DMS79 treated with DMSO at 0.1 percent for 48 hours (cell line): Measurements from ENCODE around the gene FLVCR2.
A peak's percentile ranks its signal among the peaks of the same experiment; 100 is the strongest.

Source experiments
- DNase-seq: peaks from one replicate; lab custom pipeline; 2025; lab: John Stamatoyannopoulos, UW

Gene FLVCR2

DNA sequence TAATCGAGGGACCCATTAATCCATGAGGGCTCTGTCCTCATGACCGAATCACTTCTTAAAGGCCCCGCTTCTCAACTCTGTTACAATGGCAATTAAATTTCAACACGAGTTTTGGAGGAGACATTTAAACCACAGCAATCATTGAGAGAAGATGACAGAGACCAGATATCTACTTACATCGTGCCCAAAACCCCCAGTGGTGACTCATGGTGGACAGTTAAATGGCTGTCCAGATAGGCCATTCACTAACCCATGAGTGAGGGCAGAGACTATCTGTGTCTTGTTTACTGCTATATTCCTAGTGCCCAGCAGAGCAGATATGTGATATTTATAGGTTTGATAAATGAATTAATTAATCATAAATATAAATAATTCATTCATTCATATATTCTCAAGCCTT is 20.0 kb upstream of the FLVCR2 start:
- DNase-seq, result no peak

DNA sequence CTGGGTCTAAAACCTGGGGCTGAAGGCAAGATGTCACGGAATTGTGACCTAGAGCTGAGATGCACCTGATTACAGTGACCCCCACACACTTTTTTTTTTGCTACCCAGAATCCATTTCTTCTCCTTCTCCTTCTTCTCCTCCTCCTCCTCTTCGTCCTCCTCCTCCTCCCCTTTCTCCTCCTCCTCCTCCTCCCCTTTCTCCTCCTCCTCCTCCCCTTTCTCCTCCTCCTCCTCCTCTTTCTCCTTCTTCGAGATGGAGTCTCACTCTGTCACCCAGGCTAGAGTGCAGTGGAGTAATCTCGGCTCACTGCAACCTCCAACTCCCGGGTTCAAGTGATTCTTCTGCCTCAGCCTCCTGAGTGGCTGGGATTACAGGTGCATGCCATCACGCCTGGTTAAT is 19.4 kb upstream of the FLVCR2 start:
- no peak for DNase-seq

DNA sequence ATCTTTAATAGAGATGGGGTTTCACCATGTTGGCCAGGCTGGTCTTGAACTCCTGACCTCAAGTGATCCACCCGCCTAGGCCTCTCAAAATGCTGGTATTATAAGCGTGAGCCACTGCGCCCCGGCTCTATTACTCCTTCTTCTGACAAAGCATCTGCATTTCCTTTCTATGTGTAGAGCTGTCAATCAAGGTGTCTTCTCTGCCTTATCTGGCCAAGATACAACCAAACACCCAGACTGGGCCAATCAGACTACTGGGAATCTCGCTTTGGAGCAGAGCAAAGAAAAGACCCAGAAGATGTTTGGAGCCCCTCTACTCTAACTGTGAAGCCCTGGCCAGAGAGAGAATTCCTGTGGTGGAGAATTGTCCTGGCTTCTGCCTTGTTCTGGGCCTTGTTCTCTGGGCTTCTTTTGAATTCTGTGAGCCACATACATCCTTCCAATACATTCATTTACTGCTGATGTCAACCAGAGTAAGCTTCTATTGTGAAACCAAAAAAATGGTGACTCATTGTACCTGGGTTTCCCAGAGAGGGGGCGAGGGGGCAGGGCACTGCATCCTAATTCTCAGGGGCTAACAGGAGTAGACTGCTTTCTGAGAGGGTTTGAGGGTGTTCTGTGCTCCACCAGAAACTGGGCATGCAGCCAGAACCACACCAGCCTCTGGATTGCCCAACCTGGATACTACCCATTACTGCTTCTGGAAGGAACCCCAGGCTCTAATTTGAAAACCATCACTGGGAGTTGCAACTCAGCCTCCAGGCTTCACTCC is 18.8 kb upstream of the FLVCR2 start:
- DNase-seq, result peak; percentile 84

DNA sequence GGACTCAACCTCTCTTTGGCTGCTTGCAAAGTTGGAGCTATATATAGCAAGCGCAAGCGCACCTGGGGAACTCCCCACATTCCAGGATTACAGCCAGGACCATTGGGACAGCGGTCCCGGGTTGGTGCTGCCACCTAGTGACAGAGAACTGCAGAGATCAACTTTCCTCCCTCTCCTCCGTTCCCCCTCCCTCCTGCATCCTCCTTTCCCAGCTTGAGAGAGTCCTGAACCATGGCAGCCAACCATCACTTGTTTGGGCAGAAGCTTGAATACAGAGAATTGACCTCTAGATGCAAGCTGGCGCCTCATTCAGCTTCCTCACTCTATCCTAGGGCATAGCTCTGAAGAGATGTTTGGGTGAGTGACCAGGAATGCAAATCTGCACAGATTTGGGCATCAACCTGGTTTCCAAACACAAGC is 17.4 kb upstream of the FLVCR2 start:
- DNase-seq, result peak; percentile 85

DNA sequence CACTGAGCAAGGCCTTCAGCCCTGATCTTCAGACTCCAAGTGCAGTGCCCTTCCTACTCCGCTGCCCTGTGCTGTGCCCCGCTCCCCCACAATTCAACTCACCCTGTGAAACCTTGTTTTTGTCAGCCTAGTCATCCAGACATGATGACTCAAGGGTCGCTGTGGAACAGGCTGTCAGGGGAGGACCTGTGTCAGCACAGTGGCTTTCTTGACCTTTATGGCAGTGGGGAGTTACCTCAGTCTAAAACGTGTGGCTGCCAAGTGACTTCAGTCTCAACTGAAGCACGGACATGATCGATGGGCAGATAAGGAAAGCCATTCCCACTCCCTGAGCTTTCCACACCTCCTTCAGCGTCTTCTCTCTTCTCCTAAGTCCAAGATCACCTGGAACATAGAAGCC is 16.3 kb upstream of the FLVCR2 start:
- DNase-seq, result no peak

DNA sequence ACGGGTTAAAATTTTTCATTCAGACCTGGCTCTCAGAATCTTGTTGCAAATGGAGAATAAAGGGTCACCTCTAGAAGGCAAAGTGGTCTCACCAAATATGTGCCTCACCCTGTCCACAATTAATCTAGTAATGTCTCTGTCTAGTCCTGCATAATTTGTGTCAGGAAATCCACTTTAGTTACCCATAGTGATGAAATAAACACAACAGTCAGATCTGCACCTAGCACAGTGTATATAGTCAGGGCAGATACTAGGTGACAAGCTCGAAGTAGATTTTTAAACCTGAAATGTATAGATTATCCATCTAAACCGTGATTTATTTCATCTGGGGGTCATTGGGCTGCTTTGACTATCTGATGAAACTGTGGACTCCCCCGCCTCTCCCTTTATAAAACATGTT is 15.9 kb upstream of the FLVCR2 start:
- DNase-seq, result no peak

DNA sequence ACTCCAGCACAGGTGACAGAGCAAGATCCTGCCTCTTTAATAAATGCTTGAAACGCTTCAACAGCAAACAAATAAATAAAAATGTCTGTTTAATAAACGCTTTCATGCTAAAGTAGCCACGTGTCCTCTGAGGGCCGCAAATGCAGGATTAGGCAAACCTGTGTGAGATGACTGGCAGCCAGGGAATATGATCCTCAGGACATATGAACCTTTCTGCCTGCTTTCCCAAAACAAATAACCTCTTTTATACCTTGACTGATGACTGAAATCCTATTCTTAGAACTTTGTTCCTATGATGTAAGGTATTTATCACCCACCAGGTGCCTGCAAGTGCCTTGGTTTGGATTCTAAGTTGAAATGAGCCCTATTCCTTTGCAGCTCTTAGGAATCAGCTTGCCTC is 14.5 kb upstream of the FLVCR2 start:
- DNase-seq, result peak; percentile 92

DNA sequence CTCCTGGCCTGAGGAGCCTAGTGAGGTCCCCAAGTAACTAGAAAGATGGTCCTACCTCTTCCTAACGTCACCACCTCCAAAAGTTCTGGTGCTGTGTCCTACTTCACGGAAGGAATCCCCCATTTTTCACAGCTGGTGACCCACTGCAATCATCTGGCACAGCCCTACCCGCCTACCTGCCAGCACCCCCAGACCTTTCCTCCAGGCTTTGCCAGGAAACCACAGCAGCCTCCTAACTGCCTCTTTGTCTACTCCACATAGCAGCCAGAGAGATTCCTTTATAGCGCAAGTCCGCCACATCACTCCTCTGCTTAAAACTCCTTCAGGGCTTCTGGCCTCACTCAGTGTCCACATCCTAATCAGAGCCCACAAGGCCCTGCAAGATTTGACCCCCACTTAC is 13.4 kb upstream of the FLVCR2 start:
- DNase-seq, result no peak

DNA sequence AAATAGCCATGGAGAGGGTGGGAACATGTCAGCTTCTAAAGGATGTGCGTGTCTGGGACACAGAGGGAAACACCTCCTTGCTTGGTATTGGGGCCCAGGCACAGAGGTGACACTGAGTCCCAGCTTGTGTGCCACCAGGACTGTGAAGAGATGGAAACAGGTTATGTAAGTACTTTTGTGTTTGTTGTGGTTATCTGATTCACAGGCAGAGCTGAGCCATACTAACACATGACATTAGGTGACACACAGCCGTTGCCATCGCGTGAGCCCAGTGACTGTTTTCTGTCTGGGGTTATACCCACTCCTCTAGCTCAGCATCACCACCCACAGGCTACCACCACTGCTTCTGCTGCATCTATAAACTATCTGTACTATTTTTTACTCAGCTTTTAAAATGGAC is 12.1 kb upstream of the FLVCR2 start:
- DNase-seq, result no peak

DNA sequence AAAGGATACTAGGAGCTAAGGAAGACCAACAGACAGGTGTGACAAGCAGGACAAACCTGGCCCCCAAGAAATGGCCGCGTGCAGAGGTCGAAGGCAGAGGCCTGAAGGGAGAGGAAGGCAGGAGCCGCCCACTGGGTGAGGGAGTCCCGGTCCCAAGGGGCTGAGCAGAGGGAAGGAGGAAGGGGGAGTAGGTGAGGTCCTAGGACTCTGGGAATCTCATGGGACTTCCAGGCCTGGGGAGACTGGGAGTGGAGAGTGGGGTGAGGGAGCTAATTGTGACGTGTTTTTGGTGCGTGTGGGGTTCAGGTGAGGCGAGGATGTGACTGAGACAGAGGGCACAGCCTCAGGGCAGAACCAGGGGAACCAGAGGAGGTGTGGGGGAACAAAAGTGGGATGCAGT is 11.7 kb upstream of the FLVCR2 start:
- no peak for DNase-seq

DNA sequence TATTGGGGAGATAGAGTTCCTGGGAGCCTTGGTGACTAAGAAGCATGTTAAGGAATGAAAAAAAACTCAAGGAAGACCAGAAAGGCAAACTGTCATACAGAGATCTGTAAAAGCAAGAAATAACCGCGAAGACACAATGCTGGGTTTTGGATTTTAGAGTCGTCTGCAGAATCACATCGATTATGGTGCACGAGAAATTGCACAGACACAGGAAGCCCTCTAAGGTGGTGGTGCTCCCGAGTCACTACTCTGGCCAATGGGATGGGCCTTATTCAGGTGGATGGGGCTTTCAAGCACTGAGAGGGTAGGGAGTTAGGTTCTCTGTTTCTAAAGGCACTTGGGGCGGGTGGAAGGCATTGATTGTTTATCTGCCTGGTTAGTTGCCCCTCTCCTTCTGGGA is 10.3 kb upstream of the FLVCR2 start:
- no peak for DNase-seq

DNA sequence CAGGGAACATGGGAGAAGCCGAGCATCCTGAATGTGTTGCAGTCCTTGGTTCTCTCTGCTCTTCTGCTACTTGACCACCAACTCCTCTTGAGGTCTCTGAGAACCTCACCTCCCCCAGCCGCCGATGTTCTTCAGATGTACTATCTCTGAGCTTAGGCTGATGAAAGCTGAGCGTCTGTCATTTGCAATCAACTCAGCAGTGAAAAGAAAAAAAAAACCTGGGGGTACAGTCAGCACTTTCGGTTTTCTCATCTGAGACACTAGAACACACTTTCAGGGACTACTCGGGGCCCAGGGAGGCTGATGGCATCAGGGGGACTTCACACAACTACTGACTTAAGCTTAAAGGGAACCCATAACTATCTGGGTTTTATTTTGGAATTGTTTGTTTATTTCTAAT is 9.6 kb upstream of the FLVCR2 start:
- no peak for DNase-seq

DNA sequence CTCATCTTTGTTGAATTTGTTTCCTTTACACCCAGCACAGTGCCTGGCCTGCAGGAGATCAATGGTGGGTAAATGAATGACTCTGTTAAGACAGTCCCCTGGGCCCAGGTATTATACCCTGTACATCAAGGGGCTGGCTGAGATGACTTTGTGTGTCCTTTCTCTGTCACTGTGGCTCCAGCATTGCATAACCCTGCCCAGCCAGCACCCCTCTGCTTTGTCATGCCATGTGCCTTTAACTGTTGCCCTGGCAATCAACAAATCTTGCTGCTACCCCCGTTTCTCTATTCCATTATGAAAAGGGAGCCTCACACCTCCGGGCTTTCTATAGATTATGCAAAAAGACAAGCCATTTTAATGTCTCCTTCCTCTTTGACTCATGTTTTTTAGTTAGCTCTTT is 7.6 kb upstream of the FLVCR2 start:
- DNase-seq, result no peak

DNA sequence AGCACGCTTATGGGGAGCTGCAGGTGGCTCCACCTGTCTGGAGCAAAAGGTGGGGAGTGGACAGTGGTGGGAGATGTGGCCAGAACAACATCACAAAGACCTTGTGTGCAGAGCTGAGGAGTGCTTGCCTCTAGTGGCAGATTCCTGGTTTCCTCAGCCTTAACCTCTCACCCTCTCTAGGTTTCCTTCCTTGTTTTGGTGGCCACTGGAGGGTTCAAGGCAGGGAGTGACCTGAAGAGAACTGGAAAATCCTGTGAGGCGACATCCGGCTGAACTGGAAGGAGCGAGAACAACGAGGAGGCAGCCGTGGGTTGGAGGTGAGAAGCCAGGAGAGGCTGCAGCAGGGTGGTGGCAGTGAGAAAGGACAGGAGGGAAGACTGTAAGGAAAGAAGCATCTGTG is 6.3 kb upstream of the FLVCR2 start:
- no peak for DNase-seq

DNA sequence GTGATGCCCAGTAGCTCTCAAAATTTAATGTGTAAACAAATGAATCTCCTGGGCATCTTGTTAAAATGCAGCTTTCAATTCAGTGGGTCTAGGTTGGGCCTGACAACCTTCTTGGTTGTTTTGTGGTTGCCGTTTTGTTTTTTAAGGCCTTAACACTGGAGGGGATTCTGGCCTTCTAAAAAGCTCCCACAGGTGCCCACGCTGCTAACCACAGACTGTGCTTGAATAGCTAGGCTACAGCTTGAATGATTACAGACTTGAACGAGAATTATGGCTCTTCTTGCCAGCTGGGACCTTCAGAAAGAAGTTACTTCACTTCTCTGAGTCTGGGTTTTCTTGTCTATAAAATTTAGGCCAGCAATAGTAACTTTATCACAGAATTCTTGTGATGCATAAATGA is 1.3 kb upstream of the FLVCR2 start:
- no peak for DNase-seq

DNA sequence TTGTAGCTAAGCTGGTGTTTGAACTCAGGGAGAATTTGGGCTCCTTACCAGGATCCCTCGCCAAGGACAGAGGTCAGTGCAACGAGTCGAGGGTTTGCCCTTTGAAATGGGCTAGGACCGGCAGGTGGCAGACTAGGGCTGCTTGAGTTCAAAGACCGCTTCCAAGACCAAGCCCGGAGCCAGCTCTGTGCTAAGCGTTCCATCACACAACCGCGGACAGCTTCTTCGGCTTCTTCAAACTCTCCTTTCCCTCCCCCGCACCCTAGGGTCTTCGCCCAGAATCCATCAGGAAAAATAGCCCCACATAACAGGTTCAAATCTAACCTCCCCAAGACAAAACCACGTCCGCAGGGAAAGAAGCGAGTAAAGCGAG is 705 bp upstream of the FLVCR2 start:
- peak; percentile 90 for DNase-seq

DNA sequence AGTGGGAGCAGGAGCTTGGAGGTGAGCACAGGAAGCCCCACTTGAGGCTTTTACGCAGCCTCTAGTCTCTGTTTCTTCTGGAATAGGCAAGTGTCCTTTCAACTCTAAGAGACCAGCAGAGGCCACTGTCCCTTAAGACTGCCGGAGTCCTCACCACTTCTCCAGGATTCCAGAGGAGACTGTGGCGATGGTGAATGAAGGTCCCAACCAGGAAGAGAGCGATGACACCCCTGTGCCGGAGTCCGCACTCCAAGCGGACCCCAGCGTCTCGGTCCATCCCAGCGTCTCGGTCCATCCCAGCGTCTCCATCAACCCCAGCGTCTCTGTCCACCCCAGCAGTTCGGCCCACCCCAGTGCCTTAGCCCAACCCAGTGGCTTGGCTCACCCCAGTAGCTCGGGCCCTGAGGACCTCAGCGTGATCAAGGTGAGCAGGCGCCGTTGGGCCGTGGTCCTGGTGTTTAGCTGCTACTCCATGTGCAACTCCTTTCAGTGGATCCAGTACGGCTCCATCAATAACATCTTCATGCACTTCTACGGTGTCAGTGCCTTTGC is 442 bp downstream of the FLVCR2 start:
- DNase-seq, result no peak

DNA sequence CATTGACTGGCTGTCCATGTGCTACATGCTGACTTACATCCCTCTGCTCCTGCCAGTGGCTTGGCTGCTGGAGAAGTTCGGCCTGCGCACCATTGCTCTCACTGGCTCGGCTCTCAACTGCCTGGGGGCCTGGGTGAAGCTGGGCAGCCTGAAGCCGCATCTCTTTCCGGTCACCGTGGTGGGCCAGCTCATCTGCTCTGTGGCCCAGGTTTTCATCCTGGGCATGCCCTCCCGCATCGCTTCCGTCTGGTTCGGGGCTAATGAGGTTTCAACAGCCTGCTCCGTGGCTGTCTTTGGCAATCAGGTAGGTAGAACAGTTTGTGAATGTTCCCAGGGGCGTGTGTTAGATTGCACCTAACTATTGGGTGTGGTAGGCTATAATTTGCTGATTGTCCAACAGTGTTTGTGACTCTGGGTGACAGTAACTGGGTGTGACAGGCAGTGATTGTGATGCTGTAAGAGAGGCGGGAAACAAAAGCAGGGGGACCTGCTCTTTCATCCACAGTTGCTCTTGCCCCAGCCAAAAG is 981 bp downstream of the FLVCR2 start:
- DNase-seq, result no peak

DNA sequence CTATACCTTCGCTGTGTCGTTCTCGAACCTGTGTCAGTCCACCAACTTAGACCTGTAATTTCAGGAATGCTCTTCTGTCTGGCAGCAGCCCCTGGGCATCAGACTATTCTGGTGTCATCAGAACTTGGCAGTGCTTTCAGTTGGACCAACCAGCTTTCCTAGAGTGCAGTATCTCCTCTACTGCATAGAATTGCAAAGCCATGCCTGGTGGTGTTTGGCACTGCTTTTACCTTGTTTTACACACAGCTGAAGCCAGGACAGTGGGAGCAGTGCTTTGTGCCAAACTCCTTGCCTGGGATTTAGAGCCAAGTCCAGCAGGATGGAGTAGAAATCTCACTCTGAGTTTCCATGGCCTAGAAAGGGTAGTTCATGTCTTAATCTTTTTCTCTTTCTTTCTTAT is 1.5 kb downstream of the FLVCR2 start:
- DNase-seq, result no peak

DNA sequence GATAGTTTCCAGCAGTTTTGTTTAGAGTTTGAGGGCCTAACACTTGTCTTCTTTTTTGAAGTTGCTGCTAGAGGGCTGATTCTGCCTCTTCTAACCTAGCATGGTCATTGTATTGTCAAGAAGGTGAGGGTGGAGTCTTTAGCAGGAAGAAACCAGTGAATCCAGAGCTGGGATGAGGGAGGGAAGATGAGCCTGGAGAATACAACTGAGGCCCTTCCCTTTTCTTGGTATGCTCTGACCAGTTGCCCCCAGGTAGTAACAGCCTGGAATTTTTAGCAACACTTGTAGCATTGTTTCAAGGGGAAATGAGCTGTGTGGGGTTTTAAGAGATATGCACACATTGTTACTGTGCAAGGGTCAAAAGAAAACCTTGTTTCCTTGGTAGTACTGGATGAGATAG is 9.0 kb downstream of the FLVCR2 start:
- no peak for DNase-seq

DNA sequence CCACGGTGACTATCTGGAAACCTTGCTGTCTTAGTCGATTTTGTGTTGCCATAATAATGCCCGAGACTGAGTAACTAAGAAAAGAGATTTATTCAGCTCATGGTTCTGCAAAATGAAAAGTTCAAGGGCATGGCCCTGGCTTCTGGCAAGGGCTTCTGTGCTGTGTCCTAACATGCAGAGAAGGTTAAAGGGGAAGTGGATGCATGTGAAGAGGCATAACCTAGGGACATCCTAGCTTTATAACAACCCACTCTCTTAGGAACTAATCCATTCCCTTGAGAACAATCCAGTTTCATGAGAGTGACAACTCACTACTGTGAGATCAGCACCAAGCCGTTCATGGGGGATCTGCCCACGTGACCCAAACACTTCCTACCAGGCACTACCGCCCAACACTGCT is 11.5 kb downstream of the FLVCR2 start:
- no peak for DNase-seq

DNA sequence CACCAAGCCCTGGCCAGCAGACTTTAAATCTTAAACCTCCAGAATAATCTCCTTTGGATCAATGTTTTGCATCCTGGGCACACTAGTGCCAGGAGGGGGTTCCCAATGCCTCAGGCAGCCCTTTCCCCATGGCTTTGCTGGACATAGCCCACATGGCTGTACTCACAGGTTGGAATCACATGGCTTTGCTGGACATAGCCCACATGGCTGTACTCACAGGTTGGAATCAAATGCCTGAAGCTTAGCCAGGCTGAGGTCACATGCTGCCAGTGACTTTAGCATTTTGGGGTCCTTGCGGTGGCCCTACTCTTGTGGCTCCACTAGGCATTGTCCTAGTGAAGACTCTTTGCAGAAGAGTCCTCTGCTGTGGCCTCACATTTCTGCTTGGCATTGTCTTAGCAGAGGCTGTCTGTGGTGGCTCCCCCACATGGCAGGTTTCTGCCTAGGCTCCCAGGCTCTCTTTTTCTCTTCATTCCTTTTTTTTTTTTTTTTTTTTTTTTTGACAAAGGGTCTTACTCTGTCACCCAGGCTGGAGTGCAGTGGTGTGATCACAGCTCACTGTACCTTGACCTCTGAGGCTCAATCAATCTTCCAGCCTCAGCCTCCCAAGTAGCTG is 13.0 kb downstream of the FLVCR2 start:
- no peak for DNase-seq

DNA sequence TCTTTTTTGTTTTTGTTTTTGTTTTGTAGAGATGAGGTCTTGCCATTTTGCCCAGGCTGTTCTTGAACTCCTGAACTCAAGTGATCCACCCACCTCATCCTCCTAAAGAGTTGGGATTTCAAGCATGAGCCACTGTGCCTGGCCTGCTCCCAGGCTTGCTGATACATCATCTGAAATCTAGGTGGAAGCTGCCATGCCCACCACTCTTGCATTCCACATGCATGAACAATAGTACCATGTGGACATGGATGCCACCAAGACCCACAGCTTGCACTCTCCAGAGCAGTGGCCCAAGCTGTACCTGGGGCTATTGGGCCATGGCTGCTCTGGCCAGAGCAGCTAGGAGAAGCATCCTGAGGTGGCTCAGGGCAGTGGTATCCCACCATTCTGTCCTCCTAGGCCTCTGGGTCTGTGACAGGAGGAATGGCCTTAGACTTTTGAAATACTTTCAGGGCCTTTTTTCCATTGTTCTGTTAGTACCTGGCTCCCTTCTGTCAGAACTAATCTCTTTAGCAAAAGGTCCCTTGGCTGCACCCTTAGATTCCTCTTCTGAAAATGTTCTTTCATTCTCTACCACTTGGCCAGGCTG is 13.7 kb downstream of the FLVCR2 start:
- DNase-seq, result no peak
